Stimulated activated CD4-positive, alpha-beta T cell treated with anti-CD3 and anti-CD28 coated beads, Interleukin-1b, Interleukin-23, amount 100 ng/mL, for 48 hours (primary cell): ENCODE data around the gene PCSK5.

Source experiments
- DNase-seq: peaks from one replicate; pipeline ENCODE4 v3.0.0-alpha.2; 2020

The PCSK5 gene

GRCh38 chr9:76090909-76091308 lies 200.4 kb downstream of the PCSK5 start:
- DNase-seq = no peak

GRCh38 chr9:76092572-76092971 lies 202.1 kb downstream of the PCSK5 start:
- DNase-seq = no peak

DNA sequence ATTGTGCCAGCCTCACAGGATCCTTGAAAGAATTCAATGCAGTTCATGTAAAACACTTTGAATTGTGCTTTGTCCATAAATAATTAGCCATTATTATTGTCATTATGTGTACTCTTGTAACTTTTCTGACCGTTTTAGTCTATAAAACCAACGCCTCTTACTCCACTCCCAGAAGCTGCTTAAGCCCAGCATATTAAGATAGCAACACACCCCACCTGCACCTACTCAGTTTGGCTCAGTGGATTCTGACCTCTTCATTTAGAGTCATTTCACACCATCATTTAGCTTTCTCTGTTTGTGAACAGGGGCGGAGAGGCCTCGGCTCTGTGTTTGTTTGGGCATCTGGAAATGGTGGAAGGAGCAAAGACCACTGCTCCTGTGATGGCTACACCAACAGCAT lies 205.1 kb downstream of the PCSK5 start:
- DNase-seq = no peak

GRCh38 chr9:76099516-76099915 lies 209.0 kb downstream of the PCSK5 start:
- no peak for DNase-seq

DNA sequence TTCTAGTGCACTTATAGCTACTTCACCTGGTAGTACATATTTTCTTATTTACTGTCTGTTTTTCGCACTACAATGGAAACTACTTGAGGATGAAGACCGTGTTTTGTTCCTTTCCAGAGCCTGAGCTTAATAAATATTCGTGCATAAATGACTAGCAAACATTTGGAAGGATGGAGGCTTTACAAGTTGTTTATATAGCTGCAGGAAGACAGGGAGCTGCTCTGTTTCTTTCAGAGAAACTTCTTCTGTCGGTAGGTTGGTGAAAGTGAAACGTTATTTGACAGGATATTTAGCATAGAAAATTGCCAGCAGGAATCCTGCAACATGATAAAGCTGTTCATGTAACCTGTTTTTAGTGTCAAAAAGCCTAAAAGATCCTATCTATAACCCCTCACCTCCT lies 210.6 kb downstream of the PCSK5 start:
- no peak for DNase-seq

DNA sequence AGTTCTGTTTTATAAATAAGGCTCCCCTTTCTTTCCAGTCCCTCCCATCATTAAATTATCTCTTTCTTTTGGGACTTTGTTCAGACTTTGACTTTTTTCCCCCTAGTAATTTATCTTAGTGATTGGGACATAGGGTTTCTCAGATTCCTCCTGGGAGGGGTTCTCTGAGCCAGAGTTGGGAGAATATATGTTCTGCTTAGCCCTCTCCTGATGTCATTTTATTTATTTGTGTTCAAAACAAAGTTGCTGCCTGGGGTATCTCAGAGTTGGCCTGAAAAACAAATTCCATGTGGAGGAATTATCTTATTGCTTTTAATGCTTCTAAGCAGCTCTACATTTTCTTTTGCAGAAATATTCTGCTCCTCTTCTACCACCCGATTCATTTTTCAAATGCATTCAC lies 211.0 kb downstream of the PCSK5 start:
- DNase-seq = no peak

DNA sequence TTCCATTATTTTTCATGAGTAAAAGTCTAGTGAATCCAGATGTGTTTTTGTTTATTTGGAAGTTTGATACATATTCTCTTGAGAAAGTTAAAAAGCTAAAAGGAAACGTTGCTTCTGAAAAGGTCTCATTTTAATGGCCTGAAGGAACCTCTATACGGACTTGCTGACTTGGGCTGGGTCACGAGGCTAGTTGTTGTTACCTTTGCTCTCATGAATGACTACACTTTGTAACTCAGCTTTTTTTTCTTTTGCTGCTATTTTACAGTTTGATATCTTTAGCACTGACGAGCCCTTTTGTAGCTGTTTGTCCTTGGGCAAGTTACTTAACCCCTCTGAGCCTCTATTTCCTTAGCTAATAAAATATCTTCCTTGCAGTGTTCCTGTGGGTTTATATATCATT lies 211.5 kb downstream of the PCSK5 start:
- no peak for DNase-seq

- no peak for DNase-seq
These were observed 213.2 kb downstream of the PCSK5 start for GRCh38 chr9:76103531-76104315.

- no peak for DNase-seq
These were observed 217.0 kb downstream of the PCSK5 start for GRCh38 chr9:76107482-76107881.

GRCh38 chr9:76109953-76110352 lies 219.5 kb downstream of the PCSK5 start:
- no peak for DNase-seq

DNA sequence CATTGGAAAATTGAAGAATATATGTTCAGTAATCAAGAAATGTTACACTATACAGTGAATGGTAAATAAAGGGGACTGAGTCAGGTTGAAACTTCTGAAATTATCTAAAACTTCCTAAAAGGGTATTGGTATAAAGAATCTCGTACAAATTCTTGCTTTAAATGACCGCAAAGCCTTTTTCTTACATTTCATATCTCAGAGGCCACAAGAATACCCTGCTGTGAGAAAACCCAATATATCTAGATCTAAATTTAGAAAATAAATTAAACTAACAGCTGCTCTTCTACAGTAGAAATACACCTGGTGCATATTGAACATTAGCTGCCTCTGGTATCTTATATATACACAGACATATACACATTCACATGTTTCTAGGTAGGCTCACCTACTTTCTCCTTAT lies 221.7 kb downstream of the PCSK5 start:
- DNase-seq = no peak

- DNase-seq = no peak
These were observed 223.7 kb downstream of the PCSK5 start for GRCh38 chr9:76114144-76114543.

- DNase-seq = no peak
These were observed 224.9 kb downstream of the PCSK5 start for GRCh38 chr9:76115396-76115795.

DNA sequence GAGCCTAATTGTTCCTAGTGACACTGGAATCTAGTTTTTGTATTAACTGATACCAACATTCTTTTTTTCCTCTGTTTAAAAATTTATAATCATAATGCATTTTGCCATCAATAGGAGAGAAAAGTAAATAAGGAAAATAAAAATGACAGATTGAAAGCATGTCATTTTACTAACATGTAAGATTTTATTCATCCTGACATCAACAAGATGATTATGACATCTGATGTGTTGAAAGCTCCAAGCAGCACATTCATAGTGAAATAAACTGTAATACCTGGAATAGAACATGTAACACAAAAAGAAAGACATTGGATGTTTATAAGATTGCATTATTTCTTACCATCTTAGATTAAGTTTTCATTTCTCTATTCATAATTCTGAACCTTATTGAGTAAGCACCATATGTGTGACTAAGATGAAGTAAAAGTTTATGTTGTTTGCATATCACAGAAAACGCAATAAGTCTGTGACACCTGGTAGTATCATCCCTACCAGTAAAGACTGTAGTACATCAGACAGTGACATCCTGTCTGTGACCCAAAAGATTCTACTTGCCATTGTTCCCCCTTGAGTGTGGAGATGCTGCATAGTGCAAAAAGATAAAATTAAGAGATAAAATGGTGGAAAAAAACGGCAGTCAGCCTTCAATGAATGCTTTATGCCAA lies 225.6 kb downstream of the PCSK5 start:
- DNase-seq = no peak

DNA sequence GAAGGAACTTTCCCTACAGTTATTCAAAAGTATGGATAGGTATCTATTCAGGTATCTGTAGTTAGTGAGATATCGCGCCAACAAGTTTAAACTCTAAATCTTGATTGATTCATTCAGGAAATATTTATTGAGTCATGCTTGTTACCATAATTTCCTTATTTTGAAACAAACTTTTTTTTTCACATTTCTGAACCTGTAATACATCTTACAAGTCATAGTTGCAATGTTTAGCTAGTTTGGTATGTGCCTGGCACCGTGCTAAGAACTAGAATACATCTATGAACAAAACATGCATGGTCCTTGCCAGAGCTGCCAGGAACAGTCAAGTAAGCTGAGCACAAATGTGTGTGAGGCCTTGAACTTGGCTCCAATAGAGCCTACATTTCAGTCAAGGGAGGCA lies 226.4 kb downstream of the PCSK5 start:
- no peak for DNase-seq

DNA sequence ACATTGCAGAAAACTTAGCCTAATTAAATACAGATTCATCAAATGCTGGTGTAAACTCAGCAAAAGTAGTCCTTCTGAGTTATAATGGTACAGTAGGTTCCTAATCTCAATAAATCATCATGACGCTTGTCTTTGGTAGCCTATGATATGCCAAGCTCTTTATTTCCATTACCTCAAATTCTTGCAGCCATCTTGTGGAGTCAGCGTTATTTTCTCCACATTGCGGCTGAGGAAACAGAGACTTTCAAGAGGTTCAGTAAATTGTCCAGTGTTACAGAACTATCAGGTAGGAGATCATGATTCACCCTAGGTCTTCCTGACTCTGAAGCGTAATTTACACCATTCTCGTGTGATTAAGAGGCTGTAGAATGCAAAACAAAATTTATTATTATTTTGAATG lies 237.2 kb downstream of the PCSK5 start:
- DNase-seq = no peak

- no peak for DNase-seq
These were observed 245.4 kb downstream of the PCSK5 start for GRCh38 chr9:76135902-76136301.

- no peak for DNase-seq
These were observed 246.5 kb downstream of the PCSK5 start for GRCh38 chr9:76136986-76137385.

DNA sequence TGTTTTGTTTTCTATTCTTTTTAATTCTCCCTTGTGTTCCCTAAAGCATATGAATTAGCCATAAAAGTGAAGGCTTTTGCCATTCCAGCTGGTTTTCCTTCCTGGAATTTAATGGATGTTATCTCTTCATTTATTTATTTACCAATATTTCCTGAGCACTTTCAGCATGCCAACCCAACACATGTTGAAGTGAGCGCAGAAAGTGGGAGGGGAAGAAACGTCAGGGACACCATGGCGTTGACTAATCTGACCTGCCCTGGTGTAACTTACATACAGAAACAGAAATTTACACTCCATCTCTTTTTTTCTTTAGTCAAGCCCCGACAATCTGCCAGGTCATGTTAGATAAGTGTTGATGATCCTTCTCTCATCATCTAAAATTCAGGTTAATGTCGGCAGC lies 247.5 kb downstream of the PCSK5 start:
- DNase-seq = no peak

DNA sequence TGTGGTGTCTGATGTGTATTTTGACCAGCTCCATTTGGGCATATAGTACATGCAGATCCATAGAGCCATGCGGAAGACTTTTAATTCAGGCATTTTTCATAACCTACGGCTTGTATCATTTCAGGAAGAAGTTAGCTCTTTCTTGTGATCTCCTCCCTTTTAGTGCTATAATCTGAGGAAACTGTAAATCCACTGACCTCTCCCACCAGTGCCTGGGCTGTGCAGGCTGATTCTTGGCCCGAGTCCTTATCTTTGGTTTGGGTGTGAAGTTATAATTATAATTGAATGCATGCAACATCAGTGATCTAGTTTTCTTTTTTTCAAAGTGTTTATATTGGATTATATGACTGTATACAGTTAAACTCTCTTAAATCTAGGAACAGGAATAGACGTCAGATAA lies 247.9 kb downstream of the PCSK5 start:
- DNase-seq = no peak

DNA sequence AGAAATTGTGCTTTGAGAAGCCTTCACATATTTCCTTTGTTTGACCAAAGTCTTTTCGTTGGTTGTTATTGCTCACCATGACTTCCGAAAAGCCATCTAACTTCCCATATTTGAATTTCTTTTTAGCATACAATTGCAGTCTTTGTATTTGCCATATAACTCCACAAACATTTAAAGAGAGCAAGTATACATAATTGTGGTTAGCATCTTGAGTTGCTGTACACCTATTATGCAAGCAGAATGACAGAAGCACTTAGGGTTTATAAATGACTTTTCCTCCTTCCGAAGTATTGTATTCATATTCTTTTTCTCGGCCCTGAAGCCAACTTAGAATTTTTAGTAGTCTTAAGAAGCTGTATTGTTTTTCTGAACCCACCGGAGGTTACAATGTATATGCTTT lies 253.4 kb downstream of the PCSK5 start:
- no peak for DNase-seq

GRCh38 chr9:76150013-76150412 lies 259.5 kb downstream of the PCSK5 start:
- no peak for DNase-seq

DNA sequence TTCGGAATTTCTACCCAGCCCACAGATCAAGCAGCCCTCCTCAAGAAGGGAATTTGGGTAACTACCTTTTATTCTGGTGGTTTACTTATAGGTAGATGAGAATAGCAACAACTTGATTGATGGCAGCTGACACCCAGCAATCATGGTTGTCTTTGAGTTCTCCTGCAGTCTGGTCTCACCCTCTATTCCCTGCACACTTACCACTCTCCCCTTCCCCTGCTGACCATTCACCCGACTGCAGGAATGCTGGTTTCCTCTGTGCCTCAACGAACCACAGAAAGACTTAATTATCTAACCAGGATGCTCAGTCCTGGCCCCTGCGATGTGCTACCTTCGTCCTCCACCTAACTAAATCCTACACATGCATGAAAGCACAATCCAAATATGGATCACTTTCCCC lies 260.8 kb downstream of the PCSK5 start:
- no peak for DNase-seq

DNA sequence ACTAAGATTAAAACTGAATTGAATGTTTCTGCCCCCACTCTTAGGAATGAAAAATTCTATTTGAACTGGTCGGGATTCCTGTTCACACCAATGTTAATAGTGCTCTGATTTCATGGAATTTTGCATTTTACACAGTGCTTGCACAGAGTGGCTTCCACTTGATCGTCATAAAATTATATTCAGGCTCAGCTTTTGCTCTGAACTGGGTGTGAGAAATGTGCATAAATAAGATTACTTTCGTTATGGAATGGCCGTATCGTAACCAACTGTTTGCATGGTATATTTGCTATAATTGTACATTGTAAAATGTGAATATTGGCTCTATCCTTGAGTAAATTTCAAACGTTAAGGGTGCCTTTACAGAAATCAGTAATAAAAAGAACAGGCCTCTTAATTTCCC lies 262.9 kb downstream of the PCSK5 start:
- DNase-seq = no peak
